HCT116 (cell line): ENCODE results near the gene TWIST2. TPM values are rescaled to one million over a fixed set of nuclear protein-coding genes. Genes with fewer than 3 reads are reported as not detected.

ENCODE experiments used
- ATAC-seq: fragments of 200-7000 bp; cut with Tn5 transposase; 2 replicates; pipeline ENCODE4 v1.9.1; 2020; ENCODE audit warnings: mild to moderate bottlenecking, moderate library complexity
- BruUV-seq: library from RNA; stranded (reverse); fragments of 400-500 nt; replicated peaks from 2 replicates; lab custom pipeline; 2021; lab: Mats Ljungman, UMichigan
- CTCF ChIA-PET: fragments of 300-600 bp; sonication (Branson Sonifier 250); formaldehyde crosslinking; loops from one replicate; lab custom pipeline; 2021; ENCODE audit warnings: antibody characterized with exemption; lab: Charles Lee
- POLR2A ChIA-PET: fragments of 300-600, 350-600 bp; sonication (Branson Sonifier 250); formaldehyde crosslinking; loops from one replicate; lab custom pipeline; 2021; ENCODE audit warnings: antibody characterized with exemption; lab: Charles Lee
- RAD21 ChIA-PET, 2 experiments: fragments of 300-600 bp; sonication (Branson Sonifier 250); formaldehyde crosslinking; loops; one replicate each; lab custom pipeline; 2023; ENCODE audit warnings: low total read pairs in 2 of 2; ENCODE audit not compliant: uncharacterized antibody in 2 of 2, unreplicated experiment in 2 of 2, low non-redundant PET in 1 of 2; lab: Charles Lee
- DNase-seq: peaks from one replicate; pipeline ENCODE4 v3.0.0-alpha.2; 2010; ENCODE audit warnings: low read depth, low spot score
- H2AFZ ChIP-seq: fragments of 200-600 bp; shearing (Covaris generic), sonication (generic); 2 replicates; pipeline ENCODE4 v1.6.1; 2017; ENCODE audit warnings: low read depth, mixed run types, mixed read lengths, antibody characterized with exemption, low read length; ENCODE audit not compliant: poor library complexity, severe bottlenecking
- H3K27ac ChIP-seq: 2 replicates; pipeline ENCODE4 v1.5.1; 2012; ENCODE audit warnings: low read depth, low read length
- H3K27me3 ChIP-seq: fragments of 200-600 bp; sonication (generic); 2 replicates; pipeline ENCODE4 v1.6.1; 2016; ENCODE audit warnings: mixed run types, low read length, mixed read lengths; ENCODE audit not compliant: insufficient read depth
- H3K36me3 ChIP-seq, 2 experiments: fragments of 200-500 bp in 1 of 2; fragments of 200-600 bp in 1 of 2; sonication (Bioruptor generic) in 1 of 2; sonication (generic) in 1 of 2; 2 replicates each; pipeline versions ENCODE4 v1.5.1 to v1.6.1; 2014 to 2016; ENCODE audit warnings: low read length in 2 of 2, inconsistent platforms in 1 of 2, mixed read lengths in 1 of 2, mixed run types in 1 of 2; ENCODE audit not compliant: insufficient read depth in 2 of 2, control insufficient read depth in 1 of 2
- H3K4me1 ChIP-seq, 2 experiments: fragments of 200-600 bp in 1 of 2; sonication (generic) in 1 of 2; 2 replicates each; pipeline versions ENCODE4 v1.5.1 to v1.6.1; 2012 to 2017; ENCODE audit warnings: low read length in 2 of 2, inconsistent platforms in 1 of 2, mild to moderate bottlenecking in 1 of 2, mixed read lengths in 1 of 2, mixed run types in 1 of 2, moderate library complexity in 1 of 2; ENCODE audit not compliant: insufficient read depth in 2 of 2, control insufficient read depth in 1 of 2
- H3K4me2 ChIP-seq: fragments of 200-600 bp; sonication (generic); 2 replicates; pipeline ENCODE4 v1.6.1; 2017; ENCODE audit warnings: mixed run types, low read length, mixed read lengths
- H3K4me3 ChIP-seq, 2 experiments: fragments of 200-600 bp in 1 of 2; sonication (generic) in 1 of 2; replicated peaks in 1 of 2; 2 replicates each; pipeline ENCODE4 v1.5.1; 2011 to 2016; ENCODE audit warnings: low read length in 2 of 2, control low read depth in 1 of 2, low read depth in 1 of 2, mild to moderate bottlenecking in 1 of 2, mixed read lengths in 1 of 2, mixed run types in 1 of 2
- H3K79me2 ChIP-seq: fragments of 200-600 bp; sonication (generic); 2 replicates; pipeline ENCODE4 v1.6.1; 2017; ENCODE audit warnings: mild to moderate bottlenecking, mixed run types, low read length, moderate library complexity, mixed read lengths; ENCODE audit not compliant: insufficient read depth
- H3K9ac ChIP-seq: fragments of 200-600 bp; sonication (generic); 2 replicates; pipeline ENCODE4 v1.6.1; 2016; ENCODE audit warnings: low read length, mixed read lengths
- H3K9me2 ChIP-seq: fragments of 200-600 bp; sonication (generic), shearing (Covaris generic); 2 replicates; pipeline ENCODE4 v1.6.1; 2017; ENCODE audit warnings: mixed run types, mild to moderate bottlenecking, moderate library complexity; ENCODE audit not compliant: insufficient read depth
- H3K9me3 ChIP-seq, 2 experiments: fragments of 200-500 bp in 1 of 2; fragments of 200-600 bp in 1 of 2; sonication (Bioruptor generic) in 1 of 2; sonication (generic) in 1 of 2; 2 replicates each; pipeline ENCODE4 v1.6.1; 2014 to 2017; ENCODE audit warnings: low read length in 2 of 2, mixed read lengths in 2 of 2, inconsistent platforms in 1 of 2, low read depth in 1 of 2, mild to moderate bottlenecking in 1 of 2, mixed run types in 1 of 2, moderate library complexity in 1 of 2; ENCODE audit not compliant: control insufficient read depth in 1 of 2, insufficient read depth in 1 of 2
- H4K20me1 ChIP-seq: fragments of 200-600 bp; sonication (generic), shearing (Covaris generic); 2 replicates; pipeline ENCODE4 v1.6.1; 2017; ENCODE audit warnings: mixed run types, mild to moderate bottlenecking, moderate library complexity; ENCODE audit not compliant: insufficient read depth
- CBX3 ChIP-seq: IDR thresholded peaks from 2 replicates; pipeline ENCODE4 v1.6.1; 2012; ENCODE audit warnings: low read depth
- EGR1 ChIP-seq: IDR thresholded peaks from 2 replicates; pipeline ENCODE4 v1.6.1; 2012; ENCODE audit warnings: low read depth
- ELF1 ChIP-seq: IDR thresholded peaks from 2 replicates; pipeline ENCODE4 v1.6.1; 2012; ENCODE audit warnings: low read depth, borderline replicate concordance
- EZH2phosphoT487 ChIP-seq: fragments of 200-600 bp; IDR thresholded peaks from 2 replicates; pipeline ENCODE4 v1.6.1; 2018; ENCODE audit warnings: antibody characterized with exemption, borderline replicate concordance
- FOSL1 ChIP-seq: IDR thresholded peaks from 2 replicates; pipeline ENCODE4 v1.6.1; 2012; ENCODE audit warnings: low read depth
- JUND ChIP-seq: IDR thresholded peaks from 2 replicates; pipeline ENCODE4 v1.6.1; 2012
- POLR2AphosphoS5 ChIP-seq: IDR thresholded peaks from 2 replicates; pipeline ENCODE4 v1.6.1; 2011; ENCODE audit warnings: mild to moderate bottlenecking, low read depth, low read length, moderate library complexity
- SIN3A ChIP-seq: IDR thresholded peaks from 2 replicates; pipeline ENCODE4 v1.6.1; 2012; ENCODE audit warnings: low read depth
- SP1 ChIP-seq: IDR thresholded peaks from 2 replicates; pipeline ENCODE4 v1.6.1; 2012; ENCODE audit warnings: low read depth
- SRF ChIP-seq: IDR thresholded peaks from 2 replicates; pipeline ENCODE4 v1.6.1; 2012; ENCODE audit warnings: low read depth
- TCF7L2 ChIP-seq: IDR thresholded peaks from 2 replicates; pipeline ENCODE4 v1.7.0; 2011; ENCODE audit warnings: borderline replicate concordance, inconsistent platforms; ENCODE audit not compliant: insufficient read depth, insufficient read length; ENCODE audit errors: extremely low read depth
- YY1 ChIP-seq: IDR thresholded peaks from 2 replicates; pipeline ENCODE4 v1.6.1; 2011; ENCODE audit warnings: low read length, low read depth, moderate library complexity, mild to moderate bottlenecking; ENCODE audit not compliant: insufficient replicate concordance; ENCODE audit errors: extremely low read depth
- ZFX ChIP-seq: fragments of 450-650 bp; IDR thresholded peaks from 2 replicates; pipeline ENCODE4 v1.6.1; 2017
- intact Hi-C: fragments of 100-400 bp; cut with micrococcal nuclease; formaldehyde crosslinking; loops from 2 replicates; pipeline ENCODE4 v1.10.0; 2022
- total RNA-seq: library from RNA; stranded (reverse); gene quantifications from one replicate; pipeline ENCODE4 v1.2.1, GENCODE V29; 2021; ENCODE audit not compliant: unreplicated experiment
- TF ChIP-seq, protein P1 (sequence below), 3 experiments: fragments of 200-600 bp in 1 of 3; sonication (generic) in 1 of 3; IDR thresholded peaks in 2 of 3; conservative IDR thresholded peaks in 1 of 3; 2 replicates each; pipeline ENCODE4 v1.5.1; 2012 to 2017; ENCODE audit warnings: low read depth in 2 of 3, low read length in 2 of 3, antibody characterized with exemption in 1 of 3, borderline replicate concordance in 1 of 3, control low read depth in 1 of 3, mild to moderate bottlenecking in 1 of 3, mixed read lengths in 1 of 3, mixed run types in 1 of 3, moderate library complexity in 1 of 3; ENCODE audit not compliant: insufficient read depth in 1 of 3
- TF ChIP-seq, protein P2 (sequence below): IDR thresholded peaks from 2 replicates; pipeline ENCODE4 v1.6.1; 2011; ENCODE audit warnings: mild to moderate bottlenecking, low read length, moderate library complexity; ENCODE audit not compliant: insufficient replicate concordance; ENCODE audit errors: extremely low read depth

The TWIST2 gene
- total RNA-seq, 1 experiment from 2014 or later: not detected

DNA sequence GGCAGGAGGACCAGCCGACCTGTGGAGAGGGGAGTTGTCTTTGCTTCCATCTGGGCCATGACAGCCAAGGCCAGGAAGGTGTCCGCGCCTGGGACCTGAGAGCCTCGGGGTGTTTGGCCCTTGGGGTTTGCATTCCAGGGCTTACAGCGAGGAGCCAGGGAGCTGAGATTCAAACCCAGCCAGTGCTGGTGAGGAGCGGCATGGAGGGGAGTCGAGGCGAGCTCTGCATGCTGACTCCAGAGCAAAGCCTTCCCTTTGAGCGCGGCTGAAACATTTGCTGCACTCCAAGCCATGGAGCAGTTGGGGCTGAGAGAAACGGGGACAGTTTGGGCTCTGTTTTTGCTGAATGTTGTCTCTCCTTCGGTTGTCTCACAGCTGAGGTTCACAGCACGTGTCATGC is 77.4 kb downstream of the TWIST2 start:
- no TSS peak for BruUV-seq
- ChIA-PET POLR2A (no interaction called here), RAD21 (no interaction called here), CTCF (no interaction called here)
- H3K9me3 ChIP-seq: no peaks in the 10 kb centered on the region
- ATAC-seq (no peak), DNase-seq (no peak)
- H2AFZ ChIP-seq: no peak overlapping the region
- H3K9ac ChIP-seq: no peak overlapping the region
- no peaks in the 10 kb centered on the region for H3K9me2 ChIP-seq
- no peaks in the 10 kb centered on the region for H3K79me2 ChIP-seq
- no peaks in the 10 kb centered on the region for H4K20me1 ChIP-seq
- no peak overlapping the region for H3K4me2 ChIP-seq
- TF ChIP-seq SRF (no peak), POLR2AphosphoS5 (no peak), CBX3 (no peak), FOSL1 (no peak), ZFX (no peak), TCF7L2 (no peak), SIN3A (no peak), YY1 (no peak), ELF1 (no peak), EGR1 (no peak), SP1 (no peak), JUND (no peak), EZH2phosphoT487 (no peak)
- TF ChIP-seq, protein P1, sequence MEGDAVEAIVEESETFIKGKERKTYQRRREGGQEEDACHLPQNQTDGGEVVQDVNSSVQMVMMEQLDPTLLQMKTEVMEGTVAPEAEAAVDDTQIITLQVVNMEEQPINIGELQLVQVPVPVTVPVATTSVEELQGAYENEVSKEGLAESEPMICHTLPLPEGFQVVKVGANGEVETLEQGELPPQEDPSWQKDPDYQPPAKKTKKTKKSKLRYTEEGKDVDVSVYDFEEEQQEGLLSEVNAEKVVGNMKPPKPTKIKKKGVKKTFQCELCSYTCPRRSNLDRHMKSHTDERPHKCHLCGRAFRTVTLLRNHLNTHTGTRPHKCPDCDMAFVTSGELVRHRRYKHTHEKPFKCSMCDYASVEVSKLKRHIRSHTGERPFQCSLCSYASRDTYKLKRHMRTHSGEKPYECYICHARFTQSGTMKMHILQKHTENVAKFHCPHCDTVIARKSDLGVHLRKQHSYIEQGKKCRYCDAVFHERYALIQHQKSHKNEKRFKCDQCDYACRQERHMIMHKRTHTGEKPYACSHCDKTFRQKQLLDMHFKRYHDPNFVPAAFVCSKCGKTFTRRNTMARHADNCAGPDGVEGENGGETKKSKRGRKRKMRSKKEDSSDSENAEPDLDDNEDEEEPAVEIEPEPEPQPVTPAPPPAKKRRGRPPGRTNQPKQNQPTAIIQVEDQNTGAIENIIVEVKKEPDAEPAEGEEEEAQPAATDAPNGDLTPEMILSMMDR (IDR thresholded peaks at IDR 0.05 in 2 of 3, conservative IDR thresholded peaks at IDR 0.05 in 1 of 3; ENCODE audit: borderline replicate concordance in 1 of 3, insufficient read depth in 1 of 3, low read depth in 2 of 3, low read length in 2 of 3): no peak
- TF ChIP-seq, protein P2, sequence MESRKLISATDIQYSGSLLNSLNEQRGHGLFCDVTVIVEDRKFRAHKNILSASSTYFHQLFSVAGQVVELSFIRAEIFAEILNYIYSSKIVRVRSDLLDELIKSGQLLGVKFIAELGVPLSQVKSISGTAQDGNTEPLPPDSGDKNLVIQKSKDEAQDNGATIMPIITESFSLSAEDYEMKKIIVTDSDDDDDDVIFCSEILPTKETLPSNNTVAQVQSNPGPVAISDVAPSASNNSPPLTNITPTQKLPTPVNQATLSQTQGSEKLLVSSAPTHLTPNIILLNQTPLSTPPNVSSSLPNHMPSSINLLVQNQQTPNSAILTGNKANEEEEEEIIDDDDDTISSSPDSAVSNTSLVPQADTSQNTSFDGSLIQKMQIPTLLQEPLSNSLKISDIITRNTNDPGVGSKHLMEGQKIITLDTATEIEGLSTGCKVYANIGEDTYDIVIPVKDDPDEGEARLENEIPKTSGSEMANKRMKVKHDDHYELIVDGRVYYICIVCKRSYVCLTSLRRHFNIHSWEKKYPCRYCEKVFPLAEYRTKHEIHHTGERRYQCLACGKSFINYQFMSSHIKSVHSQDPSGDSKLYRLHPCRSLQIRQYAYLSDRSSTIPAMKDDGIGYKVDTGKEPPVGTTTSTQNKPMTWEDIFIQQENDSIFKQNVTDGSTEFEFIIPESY: no peak
- H3K27me3 ChIP-seq: no peaks in the 10 kb centered on the region
- intact Hi-C loops: no loop called here
- no peak overlapping the region for H3K4me3 ChIP-seq
- H3K36me3 ChIP-seq: no peaks in the 10 kb centered on the region
- H3K4me1 ChIP-seq: no peaks in the 10 kb centered on the region
- H3K27ac ChIP-seq: no peak overlapping the region
